Neural cell (in vitro differentiated cells): ENCODE results near the gene FCN3.

Experiments used
- CTCF ChIP-seq: fragments of 450-650 bp; IDR thresholded peaks from 2 replicates; pipeline ENCODE4 v1.5.1; 2014; ENCODE audit warnings: antibody characterized with exemption, mild to moderate bottlenecking, moderate library complexity; ENCODE audit not compliant: poor library complexity, severe bottlenecking
- EP300 ChIP-seq: fragments of 450-650 bp; conservative IDR thresholded peaks from 2 replicates; pipeline ENCODE4 v1.6.1; 2014; ENCODE audit warnings: antibody characterized with exemption, mild to moderate bottlenecking, moderate library complexity; ENCODE audit not compliant: poor library complexity, severe bottlenecking
- EZH2 ChIP-seq: fragments of 200-600, 300-800 bp; shearing (Covaris generic), sonication (generic); IDR thresholded peaks from 2 replicates; pipeline ENCODE4 v1.6.1; 2014; ENCODE audit warnings: antibody characterized with exemption, low read length, borderline replicate concordance, mild to moderate bottlenecking; ENCODE audit not compliant: insufficient read depth, poor library complexity, severe bottlenecking
- POLR2AphosphoS5 ChIP-seq: IDR thresholded peaks from 2 replicates; pipeline ENCODE4 v1.6.1; 2012
- RAD21 ChIP-seq: fragments of 450-650 bp; conservative IDR thresholded peaks from 2 replicates; pipeline ENCODE4 v1.6.1; 2014; ENCODE audit warnings: antibody characterized with exemption, mild to moderate bottlenecking, moderate library complexity
- REST ChIP-seq: IDR thresholded peaks from 2 replicates; pipeline ENCODE4 v1.6.1; 2012; ENCODE audit warnings: borderline replicate concordance

- TF ChIP-seq REST, result no peak
- TF ChIP-seq CTCF, result no peak
- TF ChIP-seq RAD21, result no peak
- no peak for TF ChIP-seq EZH2
- TF ChIP-seq EP300, result no peak
- TF ChIP-seq POLR2AphosphoS5, result no peak
Observed at GRCh38 chr1:27409669-27410068, 35.0 kb upstream of the FCN3 start.
